ENCODE measurements around the gene NR1D1. TPM values are rescaled to one million over a fixed set of nuclear protein-coding genes. Genes with fewer than 3 reads are reported as not detected.

Gene NR1D1
- total RNA-seq, 1 donor from 2014 or later: 25.8 TPM

DNA sequence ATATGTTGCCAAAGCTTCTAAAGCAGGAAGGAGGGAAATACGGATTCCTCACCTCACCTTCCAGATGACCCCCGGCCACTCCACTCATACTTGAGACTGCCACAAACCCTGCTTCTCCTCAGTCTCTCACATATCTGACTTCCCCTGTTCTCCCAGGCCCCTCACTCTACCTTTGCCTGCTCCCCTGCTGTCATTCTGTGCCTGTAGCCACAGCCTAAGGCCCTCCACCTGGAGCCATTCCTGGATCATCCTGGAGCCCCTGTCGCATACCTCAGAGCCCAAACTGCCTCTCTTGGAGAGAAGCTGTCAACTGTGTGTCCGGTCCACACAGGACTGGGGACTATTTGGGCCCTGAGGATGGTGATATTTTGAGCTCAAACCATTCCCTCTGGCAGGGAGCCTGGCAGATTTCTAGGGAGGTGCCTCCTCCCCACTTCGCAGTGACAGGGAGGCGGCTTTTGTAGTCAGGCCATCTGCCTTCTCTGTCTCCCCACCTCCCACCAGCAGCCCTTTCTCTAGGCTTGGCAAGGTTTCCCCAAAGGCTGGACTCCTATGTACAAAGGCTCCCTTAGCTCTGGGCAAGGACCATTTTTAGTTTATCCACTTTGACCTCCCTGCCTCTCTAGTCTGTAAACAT, 43.9 kb downstream of the NR1D1 start:
- DNase-seq (ENCODE audit: low spot score): no peak
- intact Hi-C loops (cut with DNase I): no loop called here

Other genes with a start within 250 kb of the NR1D1 start
- 0.51 TPM for gene IKZF3, start 236.3 kb downstream of the NR1D1 start, total RNA-seq
- not detected for gene ZPBP2, start 232.4 kb downstream of the NR1D1 start, total RNA-seq
- gene GSDMB, start 182.0 kb downstream of the NR1D1 start, total RNA-seq: 7.8 TPM
- 104 TPM for gene ORMDL3, start 173.0 kb downstream of the NR1D1 start, total RNA-seq
- gene LRRC3C, start 172.9 kb downstream of the NR1D1 start, total RNA-seq: not detected
- gene GSDMA, start 137.6 kb downstream of the NR1D1 start, total RNA-seq: 0.48 TPM
- gene PSMD3, start 119.8 kb downstream of the NR1D1 start, total RNA-seq: 85.2 TPM
- not detected for gene CSF3, start 85.1 kb downstream of the NR1D1 start, total RNA-seq
- 56.4 TPM for gene MED24, start 46.2 kb downstream of the NR1D1 start, total RNA-seq
- gene THRA, start 37.6 kb downstream of the NR1D1 start, total RNA-seq: 66.8 TPM
- gene MSL1, start 21.4 kb upstream of the NR1D1 start, total RNA-seq: 53.7 TPM
- 54.8 TPM for gene CASC3, start 39.9 kb upstream of the NR1D1 start, total RNA-seq
- 7.2 TPM for gene RAPGEFL1, start 76.9 kb upstream of the NR1D1 start, total RNA-seq
- 13.3 TPM for gene WIPF2, start 118.7 kb upstream of the NR1D1 start, total RNA-seq
- gene CDC6, start 187.3 kb upstream of the NR1D1 start, total RNA-seq: 0.75 TPM
- 30.7 TPM for gene RARA, start 208.6 kb upstream of the NR1D1 start, total RNA-seq